ENCODE measurements around the gene COMT.

The COMT gene

GRCh38 chr22:19959043-19959586, 17.5 kb downstream of the COMT start:
- no peak for DNase-seq

DNA sequence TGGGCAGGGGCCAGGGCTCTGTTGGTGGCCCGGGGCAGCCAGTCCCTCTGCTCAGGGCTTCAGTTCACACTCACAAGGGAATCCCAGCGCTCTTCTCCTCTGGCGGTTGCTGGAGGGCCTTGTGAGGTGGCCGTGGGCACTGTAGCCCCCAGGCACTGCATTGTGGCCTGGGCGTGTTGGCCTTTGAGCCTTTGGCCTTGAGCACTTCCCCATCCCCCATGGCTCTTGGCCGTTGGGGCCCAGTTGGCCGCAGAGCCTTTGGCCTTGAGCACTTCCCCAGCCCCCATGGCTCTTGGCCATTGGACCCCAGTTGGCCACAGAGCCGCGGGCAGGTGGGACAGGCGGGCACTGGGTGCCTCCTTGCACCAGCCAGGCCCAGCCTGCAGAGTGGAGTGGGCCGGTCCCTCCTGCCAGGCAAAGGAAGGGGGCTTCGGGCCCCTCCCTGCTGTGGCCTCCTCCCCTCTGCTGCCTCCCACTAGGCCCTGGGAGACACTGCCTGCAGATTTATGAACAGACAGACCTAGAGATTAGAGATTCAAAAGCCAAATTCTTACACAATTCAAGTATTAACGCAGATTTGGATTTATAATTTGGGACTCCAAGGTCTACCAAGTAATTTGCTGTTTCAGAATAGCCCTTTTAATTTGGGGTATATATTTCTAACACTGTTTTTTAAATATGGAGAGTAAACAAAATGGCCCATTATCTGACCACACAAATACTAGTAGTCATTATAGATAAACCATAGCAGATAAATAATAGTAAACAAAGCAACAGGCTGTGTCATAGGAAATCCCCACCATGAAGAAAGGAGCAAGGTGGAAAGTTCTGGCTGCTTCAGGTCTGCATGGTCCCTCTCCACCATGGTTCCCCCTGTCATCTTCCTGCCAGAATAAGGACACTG, 18.3 kb downstream of the COMT start:
- no peak for DNase-seq

- DNase-seq = no peak
These were observed 19.1 kb downstream of the COMT start for GRCh38 chr22:19960491-19961200.

- DNase-seq = no peak
These were observed 19.6 kb downstream of the COMT start for GRCh38 chr22:19961201-19961580.

- DNase-seq = no peak
These were observed 20.3 kb downstream of the COMT start for GRCh38 chr22:19961868-19962245.

GRCh38 chr22:19962246-19962908, 20.8 kb downstream of the COMT start:
- DNase-seq = peak; percentile 76

GRCh38 chr22:19962909-19963806, 21.6 kb downstream of the COMT start:
- DNase-seq = peak; percentile 80

DNA sequence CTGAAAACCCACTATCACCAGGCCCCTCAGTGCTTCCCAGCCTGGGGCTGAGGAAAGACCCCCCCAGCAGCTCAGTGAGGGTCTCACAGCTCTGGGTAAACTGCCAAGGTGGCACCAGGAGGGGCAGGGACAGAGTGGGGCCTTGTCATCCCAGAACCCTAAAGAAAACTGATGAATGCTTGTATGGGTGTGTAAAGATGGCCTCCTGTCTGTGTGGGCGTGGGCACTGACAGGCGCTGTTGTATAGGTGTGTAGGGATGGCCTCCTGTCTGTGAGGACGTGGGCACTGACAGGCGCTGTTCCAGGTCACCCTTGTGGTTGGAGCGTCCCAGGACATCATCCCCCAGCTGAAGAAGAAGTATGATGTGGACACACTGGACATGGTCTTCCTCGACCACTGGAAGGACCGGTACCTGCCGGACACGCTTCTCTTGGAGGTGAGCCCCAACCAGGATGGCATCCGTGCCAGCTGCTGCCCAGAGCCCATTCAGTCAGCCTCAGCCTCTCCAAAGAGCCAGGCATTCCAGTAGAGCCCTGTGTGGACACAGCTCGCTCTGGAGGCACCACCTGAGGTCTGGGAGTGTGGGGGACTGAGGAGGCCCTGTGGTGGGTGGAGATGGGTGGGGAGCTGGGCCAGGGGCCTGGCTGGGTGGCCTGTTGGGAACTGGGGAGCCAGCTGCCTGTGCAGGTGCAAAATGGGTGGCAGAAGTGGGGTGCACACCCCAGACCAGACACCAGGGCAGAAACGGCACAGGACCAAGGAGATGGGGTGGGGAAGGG, 22.5 kb downstream of the COMT start:
- no peak for DNase-seq

DNA sequence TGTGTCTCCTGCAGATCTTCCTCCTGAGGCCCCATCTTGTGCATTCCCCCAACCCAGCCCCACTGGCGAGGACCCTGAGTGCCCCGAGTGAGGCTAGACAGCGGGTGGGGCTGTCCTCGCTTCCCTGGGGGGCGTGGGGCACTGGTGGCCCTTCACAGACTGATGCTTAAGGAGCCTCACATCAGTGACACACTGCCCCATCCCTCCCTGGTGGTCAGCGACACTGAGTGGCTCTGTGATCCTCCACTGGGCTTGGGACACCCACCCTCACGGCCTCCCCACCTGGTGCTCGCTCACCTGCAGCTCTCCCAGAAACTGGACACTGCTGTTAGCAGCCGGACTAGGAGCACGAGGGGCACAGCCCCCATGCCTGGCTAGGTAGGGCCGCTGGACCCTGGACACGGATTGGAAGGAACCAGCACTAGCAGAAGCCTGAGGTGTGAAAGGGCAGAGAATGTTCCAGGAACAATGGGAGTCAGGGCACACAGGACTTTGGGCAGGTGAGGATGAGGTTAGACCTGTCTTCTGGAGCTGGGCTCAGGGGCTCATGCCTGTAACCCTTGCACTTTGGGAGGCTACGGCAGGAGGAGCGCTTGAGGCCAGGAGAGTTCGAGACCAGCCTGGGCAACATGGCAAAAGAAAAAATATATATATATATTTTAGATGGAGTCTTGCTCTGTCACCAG, 23.3 kb downstream of the COMT start:
- DNase-seq = no peak

DNA sequence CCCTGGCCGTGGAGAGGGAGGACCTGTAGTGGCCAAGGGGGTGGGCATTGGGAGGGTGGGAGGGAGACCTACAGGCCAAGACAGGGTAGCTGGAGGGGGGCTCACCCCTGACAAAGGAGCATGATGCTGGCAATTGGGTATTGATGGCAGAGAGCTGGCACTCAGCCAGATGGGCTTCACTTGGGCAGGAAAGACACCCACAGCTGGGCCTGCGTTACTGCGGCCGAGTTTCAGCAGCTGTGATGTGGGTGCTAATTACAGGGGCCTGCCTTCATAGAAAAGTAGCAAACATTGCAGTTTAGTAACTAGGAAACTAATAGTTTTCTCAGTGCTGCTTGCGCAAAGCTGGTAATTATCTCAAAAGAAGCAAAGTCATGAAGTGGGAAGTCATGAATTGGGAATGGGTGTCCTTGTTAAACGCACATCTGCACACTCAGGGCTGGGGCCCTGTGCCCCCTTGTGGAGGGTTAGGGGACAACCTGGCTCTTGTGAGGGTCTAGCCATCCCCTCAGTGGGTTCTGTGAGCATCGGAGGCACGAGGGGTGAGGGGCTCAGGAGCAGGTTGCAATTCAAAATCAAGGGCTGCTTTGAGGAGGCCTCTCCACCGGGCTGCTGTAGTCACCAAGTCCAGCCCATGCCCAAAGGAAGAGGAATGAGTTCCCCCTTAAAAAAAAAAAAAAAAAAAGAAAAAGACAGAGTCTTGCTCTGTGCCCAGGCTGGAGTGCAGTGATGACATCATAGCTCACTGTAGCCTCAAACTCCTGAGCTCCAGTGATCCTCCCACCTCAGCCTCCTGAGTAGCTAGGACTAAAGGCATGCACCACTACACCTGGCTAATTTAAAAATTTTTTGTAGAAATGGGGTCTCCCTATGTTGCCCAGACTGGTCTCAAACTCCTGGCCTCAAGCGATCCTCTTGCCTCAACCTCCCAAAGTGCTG, 24.5 kb downstream of the COMT start:
- DNase-seq = no peak

GRCh38 chr22:19966908-19967750, 25.6 kb downstream of the COMT start:
- no peak for DNase-seq

- DNase-seq = no peak
These were observed 26.4 kb downstream of the COMT start for GRCh38 chr22:19967850-19968449.

- DNase-seq = no peak
These were observed 26.9 kb downstream of the COMT start for GRCh38 chr22:19968450-19968891.

DNA sequence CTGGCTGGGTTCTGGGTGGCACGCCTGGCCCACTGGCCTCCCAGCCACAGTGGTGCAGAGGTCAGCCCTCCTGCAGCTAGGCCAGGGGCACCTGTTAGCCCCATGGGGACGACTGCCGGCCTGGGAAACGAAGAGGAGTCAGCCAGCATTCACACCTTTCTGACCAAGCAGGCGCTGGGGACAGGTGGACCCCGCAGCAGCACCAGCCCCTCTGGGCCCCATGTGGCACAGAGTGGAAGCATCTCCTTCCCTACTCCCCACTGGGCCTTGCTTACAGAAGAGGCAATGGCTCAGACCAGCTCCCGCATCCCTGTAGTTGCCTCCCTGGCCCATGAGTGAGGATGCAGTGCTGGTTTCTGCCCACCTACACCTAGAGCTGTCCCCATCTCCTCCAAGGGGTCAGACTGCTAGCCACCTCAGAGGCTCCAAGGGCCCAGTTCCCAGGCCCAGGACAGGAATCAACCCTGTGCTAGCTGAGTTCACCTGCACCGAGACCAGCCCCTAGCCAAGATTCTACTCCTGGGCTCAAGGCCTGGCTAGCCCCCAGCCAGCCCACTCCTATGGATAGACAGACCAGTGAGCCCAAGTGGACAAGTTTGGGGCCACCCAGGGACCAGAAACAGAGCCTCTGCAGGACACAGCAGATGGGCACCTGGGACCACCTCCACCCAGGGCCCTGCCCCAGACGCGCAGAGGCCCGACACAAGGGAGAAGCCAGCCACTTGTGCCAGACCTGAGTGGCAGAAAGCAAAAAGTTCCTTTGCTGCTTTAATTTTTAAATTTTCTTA, 27.8 kb downstream of the COMT start:
- DNase-seq = no peak

GRCh38 chr22:19970031-19970478, 28.5 kb downstream of the COMT start:
- DNase-seq = no peak

DNA sequence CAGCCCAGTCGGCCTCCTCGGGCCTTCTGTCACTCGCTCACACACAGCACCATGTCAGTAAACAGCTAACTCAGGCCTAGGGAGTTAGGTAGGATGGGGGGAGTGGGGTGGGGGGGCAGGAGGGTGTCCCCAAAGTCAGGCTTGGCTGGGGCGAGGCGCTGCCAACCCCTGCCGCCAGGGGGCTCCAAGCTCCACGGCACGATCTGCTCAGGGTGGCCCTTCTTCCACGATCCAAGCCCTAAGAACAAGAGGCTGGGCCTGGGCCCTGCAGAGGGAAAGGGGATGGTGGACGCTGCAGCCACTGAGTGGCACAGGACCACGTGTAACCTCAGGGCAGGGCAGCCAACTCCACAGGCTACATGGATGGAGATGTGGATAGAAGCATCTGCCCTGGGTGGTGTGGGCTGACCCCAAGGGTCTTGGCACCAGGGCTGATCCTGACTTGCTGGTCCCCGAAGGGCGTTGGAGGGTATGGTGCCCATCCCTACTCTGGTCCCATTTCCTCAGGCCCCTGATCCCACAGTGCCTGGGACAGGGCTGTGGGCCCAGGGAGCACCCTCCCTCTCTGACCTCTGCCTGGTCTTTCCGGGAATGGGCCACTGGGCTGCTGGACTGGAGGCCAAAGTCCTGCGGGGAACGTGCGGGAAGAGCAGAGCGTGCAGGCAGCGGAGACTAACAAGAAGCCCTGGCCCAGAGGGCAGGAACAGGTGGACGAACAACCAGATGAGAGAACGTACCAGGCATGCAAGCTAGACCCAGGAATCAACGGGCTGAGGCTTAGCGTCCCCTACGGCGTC, 29.1 kb downstream of the COMT start:
- DNase-seq = peak; percentile 71

Measured in stimulated activated CD4-positive, alpha-beta T cell treated with anti-CD3 and anti-CD28 coated beads, Interleukin-1b, Interleukin-23, amount 100 ng/mL, for 48 hours (primary cell).